K562 (cell line): ENCODE measurements around the gene EZH2. TPM values are rescaled to one million over a fixed set of nuclear protein-coding genes. Genes with fewer than 3 reads are reported as not detected.

Experiments used
- ATAC-seq: fragments of 200-7000 bp; cut with Tn5 transposase; 3 replicates; pipeline ENCODE4 v1.9.1; 2020; ENCODE audit warnings: moderate library complexity
- BruUV-seq: library from RNA; stranded (reverse); fragments of 400-500 nt; replicated peaks from 2 replicates; lab custom pipeline; 2021; lab: Mats Ljungman, UMichigan
- CTCF ChIA-PET: fragments of 300-600 bp; formaldehyde crosslinking; extraction: SDS; loops from one replicate; lab custom pipeline; 2021; ENCODE audit warnings: low intra/inter-chr PET ratio; lab: Yijun Ruan, JAX
- POLR2A ChIA-PET: fragments of 300-600, 350-650 bp; sonication (Branson Sonifier 250); formaldehyde crosslinking; extraction: SDS; loops from one replicate; lab custom pipeline; 2021; ENCODE audit warnings: antibody characterized with exemption, inconsistent platforms; lab: Yijun Ruan, JAX
- DNase-seq, 4 experiments: peaks; one replicate each; pipeline versions ENCODE4 v3.0.0 to v3.0.0-alpha.2; 2011 to 2018; ENCODE audit warnings: low spot score in 3 of 4, mixed read lengths in 3 of 4; ENCODE audit errors: extremely low read depth in 1 of 4
- FAIRE-seq: peaks from 2 replicates; lab custom pipeline; 2011; peaks lifted over from hg19 to GRCh38; lab: Jason Lieb, UNC
- H2AFZ ChIP-seq: 2 replicates; pipeline ENCODE4 v1.6.0; 2011; ENCODE audit warnings: low read depth, low read length, control low read depth, inconsistent platforms
- H3K27ac ChIP-seq: fragments of 200-600 bp; 3 replicates; pipeline ENCODE4 v1.8.0; 2011; ENCODE audit warnings: low read depth, mild to moderate bottlenecking, control low read depth, inconsistent platforms, low read length, moderate library complexity, mixed read lengths; ENCODE audit errors: extremely low read depth
- H3K27me3 ChIP-seq, 2 experiments: fragments of 300-600 bp in 1 of 2; 2 replicates in 1 of 2; 3 replicates in 1 of 2; pipeline versions ENCODE4 v1.6.0 to v1.8.0; 2011; ENCODE audit warnings: inconsistent platforms in 2 of 2, low read length in 2 of 2, mild to moderate bottlenecking in 1 of 2, mixed read lengths in 1 of 2, moderate library complexity in 1 of 2; ENCODE audit not compliant: control insufficient read depth in 2 of 2, insufficient read depth in 2 of 2
- H3K36me3 ChIP-seq: fragments of 300-600 bp; 3 replicates; pipeline ENCODE4 v1.8.0; 2011; ENCODE audit warnings: mild to moderate bottlenecking, low read length, inconsistent platforms; ENCODE audit not compliant: control insufficient read depth, insufficient read depth
- H3K4me1 ChIP-seq, 2 experiments: fragments of 200-600 bp in 1 of 2; replicated peaks in 1 of 2; 2 replicates in 1 of 2; 3 replicates in 1 of 2; pipeline versions ENCODE4 v1.5.1 to v1.8.0; 2011; ENCODE audit warnings: inconsistent platforms in 2 of 2, low read length in 2 of 2, mild to moderate bottlenecking in 1 of 2, mixed read lengths in 1 of 2, moderate library complexity in 1 of 2; ENCODE audit not compliant: control insufficient read depth in 2 of 2, insufficient read depth in 2 of 2
- H3K4me2 ChIP-seq: 2 replicates; pipeline ENCODE4 v1.6.1; 2011; ENCODE audit warnings: low read length, control low read depth, inconsistent platforms, mixed read lengths; ENCODE audit not compliant: insufficient read depth
- H3K4me3 ChIP-seq: fragments of 200-600 bp; sonication (generic), shearing (Covaris generic); 2 replicates; pipeline ENCODE4 v1.5.1; 2016; ENCODE audit warnings: control low read depth, inconsistent platforms
- H3K79me2 ChIP-seq: fragments of 200-600 bp; 3 replicates; pipeline ENCODE4 v1.8.0; 2011; ENCODE audit warnings: low read length, inconsistent platforms; ENCODE audit not compliant: control insufficient read depth, insufficient read depth
- H3K9ac ChIP-seq, 2 experiments: 2 replicates each; pipeline versions ENCODE4 v1.6.0 to v1.6.1; 2011; ENCODE audit warnings: low read depth in 2 of 2, low read length in 2 of 2, control low read depth in 1 of 2, inconsistent platforms in 1 of 2, mild to moderate bottlenecking in 1 of 2, mixed read lengths in 1 of 2; ENCODE audit not compliant: insufficient read depth in 1 of 2
- H3K9me1 ChIP-seq: one replicate; pipeline ENCODE4 v1.6.0; 2011; ENCODE audit warnings: inconsistent platforms, mild to moderate bottlenecking, low read length, moderate library complexity; ENCODE audit not compliant: control insufficient read depth, insufficient read depth
- H3K9me3 ChIP-seq: replicated peaks from 2 replicates; pipeline ENCODE4 v1.5.1; 2011; ENCODE audit warnings: low read depth, low read length, inconsistent platforms; ENCODE audit not compliant: control insufficient read depth, insufficient read depth
- H4K20me1 ChIP-seq: replicated peaks from 2 replicates; pipeline ENCODE4 v1.6.1; 2011; ENCODE audit warnings: low read length, inconsistent platforms, mixed read lengths; ENCODE audit not compliant: control insufficient read depth, insufficient read depth
- EWSR1 ChIP-seq: fragments of 450-650 bp; IDR thresholded peaks from 2 replicates; pipeline ENCODE4 v1.6.1; 2018; ENCODE audit warnings: borderline replicate concordance, mild to moderate bottlenecking, low read depth, moderate library complexity; ENCODE audit not compliant: partially characterized antibody
- KDM1A ChIP-seq, 2 experiments: fragments of 450-650 bp; IDR thresholded peaks; 2 replicates each; pipeline ENCODE4 v1.6.1; 2016; ENCODE audit warnings: mild to moderate bottlenecking in 2 of 2
- MXD1 ChIP-seq: fragments of 250-450 bp; sonication (Bioruptor Pico); IDR thresholded peaks from 2 replicates; pipeline ENCODE4 v1.8.0; 2021; ENCODE audit warnings: borderline replicate concordance, mild to moderate bottlenecking, moderate library complexity; ENCODE audit not compliant: poor library complexity, severe bottlenecking
- NELFE ChIP-seq: IDR thresholded peaks from 2 replicates; pipeline ENCODE4 v1.6.1; 2011; ENCODE audit warnings: mild to moderate bottlenecking; ENCODE audit not compliant: insufficient read depth, insufficient read length
- NONO ChIP-seq, 2 experiments: fragments of 200-400 bp in 1 of 2; fragments of 450-650 bp in 1 of 2; formaldehyde crosslinking in 1 of 2; IDR thresholded peaks; 2 replicates each; pipeline ENCODE4 v1.6.1; 2017; ENCODE audit warnings: low read depth in 2 of 2, mild to moderate bottlenecking in 2 of 2, moderate library complexity in 2 of 2, low read length in 1 of 2
- PHF8 ChIP-seq: fragments of 200-600 bp; sonication (generic); IDR thresholded peaks from 2 replicates; pipeline ENCODE4 v1.6.1; 2012; ENCODE audit warnings: mixed run types, mild to moderate bottlenecking, inconsistent platforms, low read length, moderate library complexity, borderline replicate concordance
- PML ChIP-seq: IDR thresholded peaks from 2 replicates; pipeline ENCODE4 v1.6.1; 2012; ENCODE audit warnings: low read length, inconsistent platforms
- SMARCA5 ChIP-seq: fragments of 450-650 bp; IDR thresholded peaks from 2 replicates; pipeline ENCODE4 v1.6.1; 2016
- TRIM24 ChIP-seq, 2 experiments: fragments of 450-650 bp; IDR thresholded peaks; 2 replicates each; pipeline ENCODE4 v1.6.1; 2016
- U2AF1 ChIP-seq: fragments of 200-400 bp; formaldehyde crosslinking; optimal IDR thresholded peaks from 2 replicates; pipeline ENCODE3; 2017; ENCODE audit warnings: mild to moderate bottlenecking, low read depth, low read length, moderate library complexity
- ZNF224 ChIP-seq: sonication (generic); formaldehyde crosslinking; IDR thresholded peaks from 2 replicates; pipeline ENCODE4 v1.8.0; 2022; ENCODE audit warnings: mild to moderate bottlenecking, missing genetic modification reagents
- ZNF408 ChIP-seq: fragments of 250-450 bp; sonication (Bioruptor Pico); IDR thresholded peaks from 2 replicates; pipeline ENCODE4 v1.4.0; 2020; ENCODE audit warnings: low read depth, mild to moderate bottlenecking, moderate library complexity
- ZNF436 ChIP-seq: fragments of 250-450, 450-650 bp; sonication (Bioruptor Pico); formaldehyde crosslinking; IDR thresholded peaks from 2 replicates; pipeline ENCODE4 v1.7.0; 2020; ENCODE audit warnings: mild to moderate bottlenecking
- WGBS: fragments of 100-300 bp; shearing (Covaris generic); methylation state at CpG from one replicate; pipeline ENCODE4 v1.1.6; 2016; ENCODE audit warnings: low coverage, mixed read lengths; ENCODE audit not compliant: insufficient coverage; ENCODE audit errors: missing lambda C conversion rate; 5-methylcytosine and 5-hydroxymethylcytosine counted together
- in situ Hi-C: fragments of 300-500 bp; cut with MboI; formaldehyde crosslinking; loops from 4 replicates; pipeline ENCODE4 v1.15.0; 2018; ENCODE audit warnings: inconsistent platforms, mixed read lengths
- intact Hi-C: fragments of 100-400 bp; cut with micrococcal nuclease; formaldehyde crosslinking; loops from 2 replicates; pipeline ENCODE4 v1.14.2; 2022
- polyA plus RNA-seq, 8 experiments: library from polyadenylated mRNA; depleted of rRNA in 4 of 8; stranded (reverse) in 5 of 8; unstranded in 3 of 8; fragments of >200 nt; fragmentation: Nextera tagmentation in 2 of 8; fragmentation: Illumina TruSeq in 1 of 8; extraction: Ambion mirVana in 2 of 8; extraction: Trizol in 1 of 8; gene quantifications; 2 replicates each; pipeline versions ENCODE4 v1.2.1 to v1.2.3, GENCODE V29; 2011 to 2014; ENCODE audit warnings: inconsistent platforms in 1 of 8, missing spikeins in 1 of 8
- total RNA-seq, 7 experiments: library from RNA; depleted of rRNA in 6 of 7; stranded (reverse); fragments of >200 nt in 6 of 7; fragmentation: Illumina TruSeq in 2 of 7; extraction: Trizol in 2 of 7; gene quantifications; 2 replicates each; pipeline versions ENCODE4 v1.2.1 to v1.2.3, GENCODE V29; 2011 to 2021; ENCODE audit warnings: low replicate concordance in 1 of 7

EZH2 gene
- total and polyA plus RNA-seq, 9 of the 15 experiments (the other 6 are each of a cell fraction or from before 2014, with no cell fraction given): 48.7 to 175 (median 98.6) TPM

- CTCF ChIA-PET: no interaction called here
- Histone ChIP-seq H3K27me3 (no peaks in the 10 kb centered on the region), H3K79me2 (no peaks in the 10 kb centered on the region), H3K4me2 (no peak overlapping the region), H3K9me1 (no peaks in the 10 kb centered on the region), H3K9ac (no peak overlapping the region), H3K4me1 (no peaks in the 10 kb centered on the region; a peak in 1 of 5 replicates), H3K9me3 (no peaks in the 10 kb centered on the region), H3K36me3 (no peaks in the 10 kb centered on the region), H3K27ac (no peak overlapping the region), H3K4me3 (no peak overlapping the region), H4K20me1 (no peaks in the 10 kb centered on the region), H2AFZ (no peak overlapping the region)
- DNase-seq (no peak), FAIRE-seq (no peak), ATAC-seq (no peak)
- WGBS: 45% methylated on average over 5 of the region's 5 CpGs
- no TSS peak for BruUV-seq
- intact Hi-C loops (no loop called here), in situ Hi-C loops (no loop called here)
- TF ChIP-seq KDM1A (IDR thresholded peaks at IDR 0.05): peak in 1 of 2 experiments; percentile 45; a peak in 1 of 4 replicates
- TF ChIP-seq PHF8: 0 out of 2 replicates have a peak, but pooled peaks have one; percentile 9
- no peak for TF ChIP-seq PML
- TF ChIP-seq U2AF1: no peak
- no peak for TF ChIP-seq EWSR1
- TF ChIP-seq SMARCA5: 0 out of 2 replicates have a peak, but pooled peaks have one; percentile 21
- TF ChIP-seq NELFE: no peak
- TF ChIP-seq ZNF224 (CRISPR knock-in tag): no peak
- no peak for TF ChIP-seq MXD1 (CRISPR knock-in tag)
- no peak for TF ChIP-seq NONO (IDR thresholded peaks at IDR 0.05; ENCODE audit: low read depth in 2 of 2, low read length in 1 of 2)
- TF ChIP-seq ZNF436: no peak
- TF ChIP-seq TRIM24 (IDR thresholded peaks at IDR 0.05): no peak
- no peak for TF ChIP-seq ZNF408 (CRISPR knock-in tag)
- POLR2A ChIA-PET: interaction anchor here (0.5 to 1.3 kb wide), 5 partner anchors 10 to 79 kb away, joined by 3 to 4 read pairs (median 3); partner anchors contain the start of gene EZH2
Measured at GRCh38 chr7:148921189-148921588, 37.1 kb upstream of the EZH2 start.
